B cell (primary cell): ENCODE results near the gene MX1. TPM values are rescaled to one million over a fixed set of nuclear protein-coding genes. Genes with fewer than 3 reads are reported as not detected.

ENCODE experiments used
- ATAC-seq: fragments of 200-7000 bp; cut with Tn5 transposase; one replicate; pipeline ENCODE4 v1.10.0; 2021; ENCODE audit warnings: low read depth, mild to moderate bottlenecking, moderate number of reproducible peaks, moderate library complexity
- CTCF ChIA-PET: fragments of 350-600 bp; sonication (Branson Sonifier 250); formaldehyde crosslinking; loops from one replicate; lab custom pipeline; 2021; ENCODE audit warnings: antibody characterized with exemption, inconsistent platforms; lab: Charles Lee
- POLR2A ChIA-PET: fragments of 350-600 bp; sonication (Branson Sonifier 250); formaldehyde crosslinking; loops from one replicate; lab custom pipeline; 2021; ENCODE audit warnings: antibody characterized with exemption; lab: Charles Lee
- DNase-seq: peaks from one replicate; pipeline ENCODE4 v3.0.0; 2013
- H2AFZ ChIP-seq: 2 replicates; pipeline ENCODE4 v1.6.1; 2012; ENCODE audit warnings: mild to moderate bottlenecking, low read depth, low read length; ENCODE audit not compliant: insufficient read depth, poor library complexity, severe bottlenecking
- H3K27ac ChIP-seq, 2 donors: 1 replicate in 1 of 2; 2 replicates in 1 of 2; pipeline ENCODE4 v1.5.1; 2012 to 2013; ENCODE audit warnings: low read length in 2 of 2, mild to moderate bottlenecking in 2 of 2, moderate library complexity in 1 of 2
- H3K27me3 ChIP-seq, 4 experiments: fragments of 200-600 bp in 1 of 4; sonication (generic) in 1 of 4; replicated peaks in 1 of 4; 1 replicate in 2 of 4; 2 replicates in 2 of 4; pipeline versions ENCODE4 v1.6.1 to v1.7.0; 2013 to 2016; ENCODE audit warnings: low read length in 3 of 4, mild to moderate bottlenecking in 2 of 4, mixed read lengths in 1 of 4, moderate library complexity in 1 of 4; ENCODE audit not compliant: insufficient read depth in 4 of 4, control insufficient read depth in 3 of 4; ENCODE audit errors: control extremely low read depth in 1 of 4
- H3K36me3 ChIP-seq, 2 experiments: replicated peaks in 1 of 2; 1 replicate in 1 of 2; 2 replicates in 1 of 2; pipeline versions ENCODE4 v1.6.1 to v1.7.1; 2013; ENCODE audit warnings: low read length in 1 of 2; ENCODE audit not compliant: insufficient read depth in 2 of 2, control insufficient read depth in 1 of 2; ENCODE audit errors: control extremely low read depth in 1 of 2, extremely low read depth in 1 of 2
- H3K4me1 ChIP-seq, 2 donors: fragments of 200-600 bp in 1 of 2; sonication (generic) in 1 of 2; 1 replicate in 1 of 2; 2 replicates in 1 of 2; pipeline versions ENCODE4 v1.5.1 to v1.6.1; 2013 to 2017; ENCODE audit warnings: low read length in 2 of 2; ENCODE audit not compliant: control insufficient read depth in 2 of 2, insufficient read depth in 2 of 2
- H3K4me2 ChIP-seq: replicated peaks from 2 replicates; pipeline ENCODE3; 2012; ENCODE audit warnings: mild to moderate bottlenecking, low read depth, low read length; ENCODE audit not compliant: poor library complexity, severe bottlenecking
- H3K4me3 ChIP-seq, 5 experiments: fragments of 200-600 bp in 1 of 5; sonication (generic) in 1 of 5; 1 replicate in 3 of 5; 2 replicates in 2 of 5; pipeline versions ENCODE4 v1.5.1 to v1.7.0; 2011 to 2016; ENCODE audit warnings: low read length in 4 of 5, mild to moderate bottlenecking in 4 of 5, low read depth in 2 of 5, control low read depth in 1 of 5, moderate library complexity in 1 of 5; ENCODE audit not compliant: insufficient read depth in 1 of 5; ENCODE audit errors: control extremely low read depth in 1 of 5, extremely low read depth in 1 of 5
- H3K79me2 ChIP-seq: fragments of 200-600 bp; sonication (generic); one replicate; pipeline ENCODE4 v1.6.0; 2016; ENCODE audit warnings: low read length; ENCODE audit not compliant: control insufficient read depth, insufficient read depth
- H3K9ac ChIP-seq: fragments of 200-600 bp; sonication (generic); 2 replicates; pipeline ENCODE4 v1.6.1; 2017; ENCODE audit warnings: mild to moderate bottlenecking, low read length, moderate library complexity
- H3K9me3 ChIP-seq, 3 donors: one replicate each; pipeline versions ENCODE4 v1.6.1 to v1.7.1; 2013; ENCODE audit warnings: low read length in 2 of 3; ENCODE audit not compliant: control insufficient read depth in 2 of 3, insufficient read depth in 1 of 3; ENCODE audit errors: control extremely low read depth in 1 of 3
- H4K20me1 ChIP-seq: 2 replicates; pipeline ENCODE4 v1.6.0; 2012; ENCODE audit warnings: mild to moderate bottlenecking, low read length; ENCODE audit not compliant: insufficient read depth, control insufficient read depth, poor library complexity, severe bottlenecking
- H3K27ac Mint-ChIP-seq: one replicate; pipeline ENCODE4 v1.8.0; 2021; ENCODE audit warnings: mixed read lengths
- H3K27me3 Mint-ChIP-seq: one replicate; pipeline ENCODE4 v1.8.0; 2021; ENCODE audit warnings: mixed read lengths
- H3K4me1 Mint-ChIP-seq: one replicate; pipeline ENCODE4 v1.8.0; 2021; ENCODE audit warnings: mixed read lengths
- H3K4me3 Mint-ChIP-seq: one replicate; pipeline ENCODE4 v1.8.0; 2021; ENCODE audit warnings: mixed read lengths
- H3K9me3 Mint-ChIP-seq: one replicate; pipeline ENCODE4 v1.8.0; 2022; ENCODE audit warnings: mixed read lengths; ENCODE audit not compliant: insufficient read depth
- EZH2 ChIP-seq: IDR thresholded peaks from 2 replicates; pipeline ENCODE4 v1.6.1; 2012; ENCODE audit warnings: borderline replicate concordance, low read depth, mild to moderate bottlenecking, moderate library complexity, low read length; ENCODE audit not compliant: insufficient read depth, poor library complexity, severe bottlenecking
- WGBS: methylation state at CpG from one replicate; pipeline ENCODE4 v1.1.5; 2013; ENCODE audit warnings: missing lambda C conversion rate; ENCODE audit not compliant: insufficient coverage; 5-methylcytosine and 5-hydroxymethylcytosine counted together
- intact Hi-C: fragments of 100-400 bp; cut with micrococcal nuclease; formaldehyde crosslinking; loops from one replicate; pipeline ENCODE4 v1.10.0; 2022
- polyA plus RNA-seq: library from polyadenylated mRNA; depleted of rRNA; stranded (reverse); fragments of >200 nt; gene quantifications from 2 replicates; pipeline ENCODE4 v1.2.3, GENCODE V29; 2012
- total RNA-seq, 2 donors: library from RNA; stranded (reverse); fragments of 120-200 nt in 1 of 2; gene quantifications; 1 replicate in 1 of 2; 2 replicates in 1 of 2; pipeline versions ENCODE4 v1.2.3 to v1.2.4, GENCODE V29; 2013 to 2022
- TF ChIP-seq, protein P1 (sequence below): fragments of 200-600 bp; IDR thresholded peaks from one replicate; pipeline ENCODE4 v1.8.0; 2022; ENCODE audit warnings: antibody characterized with exemption, mild to moderate bottlenecking

Gene MX1
- total and polyA plus RNA-seq, 2 donors (not counting 1 experiment from before 2014, with no cell fraction given) = 57.6 to 62.9 TPM

- H3K79me2 ChIP-seq = no peaks in the 10 kb centered on the region
- peaks cover under 1% of the 10 kb centered on the region for H3K4me1 Mint-ChIP-seq
- no peaks in the 10 kb centered on the region for H3K27me3 ChIP-seq
- no peak overlapping the region for H3K4me3 Mint-ChIP-seq
- H4K20me1 ChIP-seq = no peaks in the 10 kb centered on the region
- POLR2A ChIA-PET = no interaction called here
- DNase-seq (no peak), ATAC-seq (no peak)
- H3K9me3 Mint-ChIP-seq = no peaks in the 10 kb centered on the region
- no peak overlapping the region for H3K4me2 ChIP-seq
- H2AFZ ChIP-seq = no peak overlapping the region
- intact Hi-C loops = no loop called here
- no peak overlapping the region for H3K27ac ChIP-seq
- H3K27ac Mint-ChIP-seq = no peak overlapping the region
- H3K4me3 ChIP-seq = no peak overlapping the region
- WGBS = 99% methylated on average over 10 of the region's 10 CpGs
- TF ChIP-seq, protein P1, sequence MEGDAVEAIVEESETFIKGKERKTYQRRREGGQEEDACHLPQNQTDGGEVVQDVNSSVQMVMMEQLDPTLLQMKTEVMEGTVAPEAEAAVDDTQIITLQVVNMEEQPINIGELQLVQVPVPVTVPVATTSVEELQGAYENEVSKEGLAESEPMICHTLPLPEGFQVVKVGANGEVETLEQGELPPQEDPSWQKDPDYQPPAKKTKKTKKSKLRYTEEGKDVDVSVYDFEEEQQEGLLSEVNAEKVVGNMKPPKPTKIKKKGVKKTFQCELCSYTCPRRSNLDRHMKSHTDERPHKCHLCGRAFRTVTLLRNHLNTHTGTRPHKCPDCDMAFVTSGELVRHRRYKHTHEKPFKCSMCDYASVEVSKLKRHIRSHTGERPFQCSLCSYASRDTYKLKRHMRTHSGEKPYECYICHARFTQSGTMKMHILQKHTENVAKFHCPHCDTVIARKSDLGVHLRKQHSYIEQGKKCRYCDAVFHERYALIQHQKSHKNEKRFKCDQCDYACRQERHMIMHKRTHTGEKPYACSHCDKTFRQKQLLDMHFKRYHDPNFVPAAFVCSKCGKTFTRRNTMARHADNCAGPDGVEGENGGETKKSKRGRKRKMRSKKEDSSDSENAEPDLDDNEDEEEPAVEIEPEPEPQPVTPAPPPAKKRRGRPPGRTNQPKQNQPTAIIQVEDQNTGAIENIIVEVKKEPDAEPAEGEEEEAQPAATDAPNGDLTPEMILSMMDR = no peak
- H3K9ac ChIP-seq = no peak overlapping the region
- H3K36me3 ChIP-seq = peaks cover 1 to 74% of the 10 kb centered on the region in 2 experiments
- H3K9me3 ChIP-seq = no peaks in the 10 kb centered on the region
- CTCF ChIA-PET = interaction anchor here (1.6 kb wide), 1 partner anchor 120 kb away, joined by 5 read pairs; no protein-coding TSS in a partner anchor
- H3K27me3 Mint-ChIP-seq = no peaks in the 10 kb centered on the region
- H3K4me1 ChIP-seq = no peaks in the 10 kb centered on the region
These were observed 23.2 kb upstream of the MX1 start for GRCh38 chr21:41402796-41403195.

GRCh38 chr21:41403331-41403730, 22.7 kb upstream of the MX1 start:
- WGBS = 98% methylated on average over 9 of the region's 9 CpGs
- ATAC-seq = no peak
- Histone ChIP-seq H3K4me1 (no peaks in the 10 kb centered on the region), H2AFZ (no peak overlapping the region), H3K27me3 (no peaks in the 10 kb centered on the region), H3K4me2 (no peak overlapping the region), H3K4me3 (no peak overlapping the region), H3K9ac (no peak overlapping the region), H3K79me2 (no peaks in the 10 kb centered on the region), H4K20me1 (no peaks in the 10 kb centered on the region), H3K9me3 (no peaks in the 10 kb centered on the region), H3K27ac (no peak overlapping the region), H3K36me3 (peaks cover 1 to 75% of the 10 kb centered on the region in 2 experiments)
- ChIA-PET CTCF (interaction anchor here (1.6 kb wide), 1 partner anchor 120 kb away, joined by 5 read pairs; no protein-coding TSS in a partner anchor), POLR2A (no interaction called here)
- no peak overlapping the region for H3K27ac Mint-ChIP-seq
- no peak for DNase-seq
- H3K4me3 Mint-ChIP-seq = no peak overlapping the region
- TF ChIP-seq, protein P1 = no peak
- no peak for TF ChIP-seq EZH2
- H3K4me1 Mint-ChIP-seq = no peaks in the 10 kb centered on the region
- no peaks in the 10 kb centered on the region for H3K27me3 Mint-ChIP-seq
- intact Hi-C loops = no loop called here
- no peaks in the 10 kb centered on the region for H3K9me3 Mint-ChIP-seq
